HepG2 (cell line): ENCODE results near the gene ERMAP. TPM values are rescaled to one million over a fixed set of nuclear protein-coding genes. Genes with fewer than 3 reads are reported as not detected.

Experiments
- ATAC-seq: fragments of 200-7000 bp; cut with Tn5 transposase; 3 replicates; pipeline ENCODE4 v1.9.1; 2020; ENCODE audit warnings: mild to moderate bottlenecking, moderate library complexity
- BruUV-seq: library from RNA; stranded (reverse); fragments of 400-500 nt; replicated peaks from 2 replicates; lab custom pipeline; 2021; lab: Mats Ljungman, UMichigan
- CTCF ChIA-PET: fragments of 300-600 bp; formaldehyde crosslinking; extraction: SDS; loops from one replicate; lab custom pipeline; 2021; ENCODE audit warnings: low total read pairs, inconsistent platforms, low intra/inter-chr PET ratio; lab: Yijun Ruan, JAX
- POLR2A ChIA-PET: fragments of 350-600 bp; sonication (Branson Sonifier 250); formaldehyde crosslinking; loops from one replicate; lab custom pipeline; 2020; ENCODE audit warnings: antibody characterized with exemption, inconsistent platforms; lab: Yijun Ruan, JAX
- DNase-seq: peaks from one replicate; pipeline ENCODE4 v3.0.0-alpha.2; 2015; ENCODE audit warnings: low spot score
- FAIRE-seq: peaks from 3 replicates; lab custom pipeline; 2011; peaks lifted over from hg19 to GRCh38; lab: Jason Lieb, UNC
- H2AFZ ChIP-seq: one replicate; pipeline ENCODE4 v1.6.1; 2011; ENCODE audit warnings: low read length, inconsistent platforms
- H3K27ac ChIP-seq: fragments of 300-600 bp; 3 replicates; pipeline ENCODE4 v1.8.0; 2011; ENCODE audit warnings: mixed run types, mild to moderate bottlenecking, mixed read lengths, low read length, inconsistent platforms; ENCODE audit not compliant: insufficient read depth; ENCODE audit errors: extremely low read length
- H3K27me3 ChIP-seq, 2 experiments: fragments of 200-600 bp in 1 of 2; 2 replicates in 1 of 2; 3 replicates in 1 of 2; pipeline versions ENCODE4 v1.6.0 to v1.8.0; 2011; ENCODE audit warnings: low read length in 2 of 2, mild to moderate bottlenecking in 2 of 2, moderate library complexity in 2 of 2, inconsistent platforms in 1 of 2; ENCODE audit not compliant: insufficient read depth in 2 of 2, control insufficient read depth in 1 of 2
- H3K36me3 ChIP-seq, 2 experiments: fragments of 200-600 bp in 1 of 2; replicated peaks in 1 of 2; 2 replicates in 1 of 2; 3 replicates in 1 of 2; pipeline versions ENCODE4 v1.5.1 to v1.8.0; 2011; ENCODE audit warnings: low read length in 2 of 2, inconsistent platforms in 1 of 2; ENCODE audit not compliant: insufficient read depth in 2 of 2, control insufficient read depth in 1 of 2
- H3K4me1 ChIP-seq: 2 replicates; pipeline ENCODE4 v1.5.1; 2012; ENCODE audit warnings: low read length, inconsistent platforms; ENCODE audit not compliant: insufficient read depth
- H3K4me2 ChIP-seq: 2 replicates; pipeline ENCODE4 v1.6.0; 2011; ENCODE audit warnings: low read depth, low read length, inconsistent platforms
- H3K4me3 ChIP-seq, 3 experiments: fragments of 200-600 bp in 1 of 3; sonication (generic), shearing (Covaris generic) in 1 of 3; replicated peaks in 1 of 3; 2 replicates each; pipeline ENCODE4 v1.5.1; 2011 to 2016; ENCODE audit warnings: low read length in 3 of 3, inconsistent platforms in 2 of 3, low read depth in 2 of 3, mild to moderate bottlenecking in 2 of 3, control low read depth in 1 of 3, mixed read lengths in 1 of 3; ENCODE audit not compliant: insufficient read depth in 1 of 3
- H3K79me2 ChIP-seq: one replicate; pipeline ENCODE4 v1.6.1; 2011; ENCODE audit warnings: low read length, inconsistent platforms; ENCODE audit not compliant: insufficient read depth
- H3K9ac ChIP-seq: 2 replicates; pipeline ENCODE4 v1.6.0; 2011; ENCODE audit warnings: mild to moderate bottlenecking, low read depth, low read length, inconsistent platforms; ENCODE audit not compliant: insufficient read depth
- H3K9me3 ChIP-seq: 2 replicates; pipeline ENCODE4 v1.5.1; 2012; ENCODE audit warnings: mild to moderate bottlenecking, low read length
- H4K20me1 ChIP-seq: 2 replicates; pipeline ENCODE4 v1.6.0; 2011; ENCODE audit warnings: inconsistent platforms, mild to moderate bottlenecking, low read length, moderate library complexity; ENCODE audit not compliant: insufficient read depth
- CBFB ChIP-seq: sonication (generic); formaldehyde crosslinking; IDR thresholded peaks from 2 replicates; pipeline ENCODE4 v1.4.0; 2020; ENCODE audit warnings: missing genetic modification reagents
- GATA4 ChIP-seq: sonication (generic); IDR thresholded peaks from 2 replicates; pipeline ENCODE4 v1.6.1; 2016; ENCODE audit warnings: antibody characterized with exemption, low read depth, borderline replicate concordance
- HDAC2 ChIP-seq: sonication (generic); formaldehyde crosslinking; IDR thresholded peaks from 2 replicates; pipeline ENCODE4 v1.4.0; 2020; ENCODE audit warnings: missing genetic modification reagents
- POGK ChIP-seq: sonication (generic); formaldehyde crosslinking; conservative IDR thresholded peaks from 2 replicates; pipeline ENCODE4 v1.8.0; 2022; ENCODE audit warnings: mild to moderate bottlenecking, moderate library complexity, missing genetic modification reagents
- POLR2A ChIP-seq, 2 experiments: IDR thresholded peaks; 2 replicates each; pipeline ENCODE4 v1.6.1; 2011; ENCODE audit warnings: low read depth in 2 of 2, low read length in 2 of 2, mild to moderate bottlenecking in 1 of 2, moderate library complexity in 1 of 2; ENCODE audit not compliant: insufficient read depth in 1 of 2
- STAG1 ChIP-seq: sonication (generic); formaldehyde crosslinking; IDR thresholded peaks from 2 replicates; pipeline ENCODE4 v1.4.0; 2020; ENCODE audit warnings: missing genetic modification reagents
- ZNF124 ChIP-seq: sonication (generic); formaldehyde crosslinking; IDR thresholded peaks from 2 replicates; pipeline ENCODE4 v1.4.0; 2020; ENCODE audit warnings: missing genetic modification reagents
- ZNF18 ChIP-seq: sonication (generic); formaldehyde crosslinking; IDR thresholded peaks from 2 replicates; pipeline ENCODE4 v1.8.0; 2022; ENCODE audit warnings: mild to moderate bottlenecking, missing genetic modification reagents; ENCODE audit not compliant: insufficient replicate concordance
- ZNF629 ChIP-seq: sonication (generic); formaldehyde crosslinking; conservative IDR thresholded peaks from 2 replicates; pipeline ENCODE4 v1.5.0; 2020; ENCODE audit warnings: missing genetic modification reagents
- ZNF710 ChIP-seq: sonication (generic); formaldehyde crosslinking; IDR thresholded peaks from 2 replicates; pipeline ENCODE4 v1.5.0; 2020; ENCODE audit warnings: mild to moderate bottlenecking, missing genetic modification reagents, borderline replicate concordance
- ZNF749 ChIP-seq: sonication (generic); formaldehyde crosslinking; IDR thresholded peaks from 2 replicates; pipeline ENCODE4 v1.8.0; 2022; ENCODE audit warnings: mild to moderate bottlenecking, missing genetic modification reagents, moderate library complexity, borderline replicate concordance
- ZNF850 ChIP-seq: sonication (generic); formaldehyde crosslinking; conservative IDR thresholded peaks from 2 replicates; pipeline ENCODE4 v1.9.0; 2021; ENCODE audit warnings: mild to moderate bottlenecking, missing genetic modification reagents
- WGBS: methylation state at CpG from one replicate; pipeline ENCODE4 v1.1.6; 2017; ENCODE audit warnings: low lambda C conversion rate; 5-methylcytosine and 5-hydroxymethylcytosine counted together
- in situ Hi-C: cut with HindIII; loops from 2 replicates; pipeline ENCODE4 v1.10.0; 2017; ENCODE audit warnings: low pct_unique_long_range_greater_than_20kb; ENCODE audit not compliant: extremely low pct_ligation_motif_present
- intact Hi-C: fragments of 100-400 bp; cut with micrococcal nuclease; formaldehyde crosslinking; loops from one replicate; pipeline ENCODE4 v1.10.0; 2022; ENCODE audit not compliant: unreplicated experiment
- polyA plus RNA-seq, 8 experiments: library from polyadenylated mRNA; depleted of rRNA in 3 of 8; stranded (reverse) in 7 of 8; unstranded in 1 of 8; fragments of >200 nt; fragmentation: Illumina TruSeq in 4 of 8; extraction: Trizol in 4 of 8; gene quantifications; 2 replicates each; pipeline versions ENCODE4 v1.2.1 to v1.2.3, GENCODE V29; 2011 to 2016; ENCODE audit warnings: low read depth in 4 of 8, missing spikeins in 1 of 8, mixed read lengths in 1 of 8; ENCODE audit not compliant: insufficient read depth in 1 of 8
- total RNA-seq, 5 experiments: library from RNA; depleted of rRNA; stranded (reverse); fragments of >200 nt; fragmentation: Illumina TruSeq; extraction: Trizol; gene quantifications; 2 replicates each; pipeline ENCODE4 v1.2.3, GENCODE V29; 2016; ENCODE audit warnings: low read depth in 1 of 5
- TF ChIP-seq, protein P1 (sequence below): sonication (generic); formaldehyde crosslinking; IDR thresholded peaks from 2 replicates; pipeline ENCODE4; 2020; ENCODE audit warnings: missing genetic modification reagents, mild to moderate bottlenecking, borderline replicate concordance

The ERMAP gene
- total and polyA plus RNA-seq, 2 of the 13 experiments (the other 11 are each of a cell fraction or from before 2014, with no cell fraction given), result 2.2 to 4.4 TPM

DNA sequence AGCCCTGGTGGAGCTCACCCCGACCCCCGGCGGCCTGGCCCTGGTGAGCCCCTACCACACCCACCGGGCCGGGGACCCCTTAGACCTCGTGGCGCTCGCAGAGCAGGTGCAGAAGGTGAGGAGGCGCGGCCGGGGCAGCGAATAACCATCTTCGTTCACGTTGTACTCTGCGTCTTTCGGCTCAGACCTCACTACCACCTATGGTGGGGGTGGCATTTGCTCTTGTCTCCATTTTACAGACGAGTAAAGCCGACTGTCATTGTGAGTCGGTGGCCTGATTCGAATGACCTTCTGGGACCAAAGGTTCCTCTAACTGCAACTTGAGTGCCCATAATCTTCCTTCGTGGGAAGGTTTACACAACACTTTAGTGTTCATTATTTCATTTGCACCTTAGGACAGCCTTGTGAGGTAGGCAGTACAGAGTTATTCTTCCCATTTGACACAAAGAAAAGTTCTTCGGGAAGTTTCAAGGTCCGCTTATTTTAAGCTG lies 49.4 kb upstream of the ERMAP start:
- Histone ChIP-seq H3K4me1 (peaks cover 54% of the 10 kb centered on the region), H3K79me2 (peaks cover 76% of the 10 kb centered on the region), H3K9me3 (no peaks in the 10 kb centered on the region), H3K36me3 (peaks cover 0 to 4% of the 10 kb centered on the region in 2 experiments; a peak in 3 of 5 replicates), H3K4me2 (peak overlapping the region; percentile 81), H3K9ac (peak overlapping the region; percentile 93), H4K20me1 (no peaks in the 10 kb centered on the region; the same call in 1 of the 2 replicates), H3K27ac (peak overlapping the region; percentile 77), H2AFZ (no peak overlapping the region), H3K4me3 (peak overlapping the region; percentile 95 to 99 (median 97)), H3K27me3 (peaks cover 0 to 4% of the 10 kb centered on the region in 2 experiments; a peak in 1 of 5 replicates)
- peak; percentile 56 for ATAC-seq
- POLR2A ChIA-PET, result interaction anchor here (0.6 to 2.8 kb wide), 24 partner anchors 9 to 554 kb away, joined by 3 to 33 read pairs (median 5); partner anchors contain the start of genes CLDN19, ERMAP, PPIH and SVBP
- peak; percentile 32 for DNase-seq
- peak; percentile 28 for FAIRE-seq
- in situ Hi-C loops, result no loop called here
- CTCF ChIA-PET, result no interaction called here
- BruUV-seq, result no TSS peak
- intact Hi-C loops, result loop anchor here (2.0 to 5.0 kb wide), 2 partner anchors 50 to 79 kb away; partner anchors contain the start of genes ERMAP, SVBP and ZNF691
- WGBS, result under 1% methylated on average over 11 of the region's 23 CpGs
- TF ChIP-seq HDAC2 (CRISPR knock-in tag) (0 out of 2 replicates have a peak, but pooled peaks have one; percentile 17), ZNF629 (CRISPR knock-in tag) (peak; percentile 82), ZNF749 (peak; percentile 8; the same call in 1 of the 2 replicates), ZNF124 (no peak), ZNF18 (CRISPR knock-in tag) (no peak), STAG1 (CRISPR knock-in tag) (no peak), POGK (CRISPR knock-in tag) (peak; percentile 82), CBFB (CRISPR knock-in tag) (no peak), POLR2A (IDR thresholded peaks at IDR 0.05; ENCODE audit: insufficient read depth in 1 of 2, low read depth in 2 of 2, low read length in 2 of 2) (peak in 1 of 2 experiments; percentile 6; a peak in 1 of 4 replicates), ZNF710 (CRISPR knock-in tag) (0 out of 2 replicates have a peak, but pooled peaks have one; percentile 10), GATA4 (0 out of 2 replicates have a peak, but pooled peaks have one; percentile 40), ZNF850 (CRISPR knock-in tag) (no peak)
- TF ChIP-seq, protein P1, sequence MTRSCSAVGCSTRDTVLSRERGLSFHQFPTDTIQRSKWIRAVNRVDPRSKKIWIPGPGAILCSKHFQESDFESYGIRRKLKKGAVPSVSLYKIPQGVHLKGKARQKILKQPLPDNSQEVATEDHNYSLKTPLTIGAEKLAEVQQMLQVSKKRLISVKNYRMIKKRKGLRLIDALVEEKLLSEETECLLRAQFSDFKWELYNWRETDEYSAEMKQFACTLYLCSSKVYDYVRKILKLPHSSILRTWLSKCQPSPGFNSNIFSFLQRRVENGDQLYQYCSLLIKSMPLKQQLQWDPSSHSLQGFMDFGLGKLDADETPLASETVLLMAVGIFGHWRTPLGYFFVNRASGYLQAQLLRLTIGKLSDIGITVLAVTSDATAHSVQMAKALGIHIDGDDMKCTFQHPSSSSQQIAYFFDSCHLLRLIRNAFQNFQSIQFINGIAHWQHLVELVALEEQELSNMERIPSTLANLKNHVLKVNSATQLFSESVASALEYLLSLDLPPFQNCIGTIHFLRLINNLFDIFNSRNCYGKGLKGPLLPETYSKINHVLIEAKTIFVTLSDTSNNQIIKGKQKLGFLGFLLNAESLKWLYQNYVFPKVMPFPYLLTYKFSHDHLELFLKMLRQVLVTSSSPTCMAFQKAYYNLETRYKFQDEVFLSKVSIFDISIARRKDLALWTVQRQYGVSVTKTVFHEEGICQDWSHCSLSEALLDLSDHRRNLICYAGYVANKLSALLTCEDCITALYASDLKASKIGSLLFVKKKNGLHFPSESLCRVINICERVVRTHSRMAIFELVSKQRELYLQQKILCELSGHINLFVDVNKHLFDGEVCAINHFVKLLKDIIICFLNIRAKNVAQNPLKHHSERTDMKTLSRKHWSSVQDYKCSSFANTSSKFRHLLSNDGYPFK, result peak; percentile 59; the same call in 1 of the 2 replicates
